PC-9 (cell line): ENCODE measurements around the gene FHIP1B. TPM values are rescaled to one million over a fixed set of nuclear protein-coding genes. Genes with fewer than 3 reads are reported as not detected.
"Not testable (repeated sequence)": the region's sequence is repeated elsewhere in the genome, so short reads cannot be mapped to it uniquely, and the experiment has no call there.

Experiments
- BruUV-seq: library from RNA; stranded (reverse); fragments of 400-500 nt; replicated peaks from 2 replicates; lab custom pipeline; 2021; lab: Mats Ljungman, UMichigan
- CTCF ChIA-PET: fragments of 300-600 bp; sonication (Branson Sonifier 250); formaldehyde crosslinking; loops from one replicate; lab custom pipeline; 2022; ENCODE audit warnings: antibody characterized with exemption; lab: Charles Lee
- POLR2A ChIA-PET: fragments of 300-600 bp; sonication (Branson Sonifier 250); formaldehyde crosslinking; loops from one replicate; lab custom pipeline; 2022; ENCODE audit warnings: antibody characterized with exemption; ENCODE audit not compliant: unreplicated experiment; lab: Charles Lee
- DNase-seq, 2 experiments: peaks; one replicate each; pipeline versions ENCODE4 v3.0.0 to v3.0.0-alpha.2; 2015 to 2022; ENCODE audit warnings: mixed read lengths in 1 of 2
- H2AFZ ChIP-seq: fragments of 200-600 bp; sonication (generic); 2 replicates; pipeline ENCODE4 v1.8.1; 2017; ENCODE audit warnings: antibody characterized with exemption
- H3F3A ChIP-seq: fragments of 200-600 bp; sonication (generic); 2 replicates; pipeline ENCODE4 v1.8.1; 2017; ENCODE audit warnings: antibody characterized with exemption, mild to moderate bottlenecking, low read depth; ENCODE audit not compliant: insufficient read depth
- H3K27ac ChIP-seq: fragments of 200-600 bp; sonication (generic); 2 replicates; pipeline ENCODE4 v1.6.1; 2016; ENCODE audit warnings: mixed run types
- H3K27me3 ChIP-seq: fragments of 200-600 bp; sonication (generic); 2 replicates; pipeline ENCODE4 v1.6.1; 2016; ENCODE audit warnings: low read depth, mixed run types; ENCODE audit not compliant: insufficient read depth
- H3K36me3 ChIP-seq: fragments of 200-600 bp; sonication (generic); 2 replicates; pipeline ENCODE4 v1.6.1; 2016; ENCODE audit warnings: low read depth, mixed run types
- H3K4me1 ChIP-seq: fragments of 200-600 bp; sonication (generic); replicated peaks from 2 replicates; pipeline ENCODE4 v1.6.1; 2016; ENCODE audit warnings: mixed run types; ENCODE audit not compliant: insufficient read depth
- H3K4me2 ChIP-seq: fragments of 200-600 bp; sonication (generic); 2 replicates; pipeline ENCODE4 v1.6.1; 2017; ENCODE audit warnings: mixed run types
- H3K4me3 ChIP-seq: fragments of 200-600 bp; sonication (generic); 2 replicates; pipeline ENCODE4 v1.6.1; 2016; ENCODE audit warnings: mixed run types
- H3K79me2 ChIP-seq: fragments of 200-600 bp; sonication (generic); 2 replicates; pipeline ENCODE4 v1.6.1; 2017; ENCODE audit warnings: low read depth, mixed run types
- H3K9me2 ChIP-seq: fragments of 200-600 bp; sonication (generic); 2 replicates; pipeline ENCODE4 v1.8.1; 2017; ENCODE audit warnings: mild to moderate bottlenecking; ENCODE audit not compliant: insufficient read depth
- H3K9me3 ChIP-seq: fragments of 200-600 bp; sonication (generic); 2 replicates; pipeline ENCODE4 v1.8.1; 2016; ENCODE audit warnings: low read depth; ENCODE audit not compliant: insufficient read depth
- H4K20me1 ChIP-seq: fragments of 200-600 bp; sonication (generic); 2 replicates; pipeline ENCODE4 v1.8.1; 2017; ENCODE audit not compliant: insufficient read depth
- EZH2 ChIP-seq: fragments of 200-600 bp; sonication (generic); IDR thresholded peaks from 2 replicates; pipeline ENCODE4 v1.8.0; 2017; ENCODE audit warnings: antibody characterized with exemption, low read depth
- intact Hi-C: fragments of 100-400 bp; cut with micrococcal nuclease; formaldehyde crosslinking; loops from one replicate; pipeline ENCODE4 v1.10.0; 2022; ENCODE audit not compliant: unreplicated experiment
- total RNA-seq: library from RNA; stranded (reverse); gene quantifications from 2 replicates; pipeline ENCODE4 v1.2.3, GENCODE V29; 2021
- TF ChIP-seq, protein P1 (sequence below): fragments of 200-600 bp; sonication (generic); conservative IDR thresholded peaks from 2 replicates; pipeline ENCODE4 v1.6.1; 2017; ENCODE audit warnings: mixed run types, antibody characterized with exemption, mild to moderate bottlenecking, moderate library complexity

Gene FHIP1B
- total RNA-seq, 1 experiment from 2014 or later = 21.5 TPM

DNA sequence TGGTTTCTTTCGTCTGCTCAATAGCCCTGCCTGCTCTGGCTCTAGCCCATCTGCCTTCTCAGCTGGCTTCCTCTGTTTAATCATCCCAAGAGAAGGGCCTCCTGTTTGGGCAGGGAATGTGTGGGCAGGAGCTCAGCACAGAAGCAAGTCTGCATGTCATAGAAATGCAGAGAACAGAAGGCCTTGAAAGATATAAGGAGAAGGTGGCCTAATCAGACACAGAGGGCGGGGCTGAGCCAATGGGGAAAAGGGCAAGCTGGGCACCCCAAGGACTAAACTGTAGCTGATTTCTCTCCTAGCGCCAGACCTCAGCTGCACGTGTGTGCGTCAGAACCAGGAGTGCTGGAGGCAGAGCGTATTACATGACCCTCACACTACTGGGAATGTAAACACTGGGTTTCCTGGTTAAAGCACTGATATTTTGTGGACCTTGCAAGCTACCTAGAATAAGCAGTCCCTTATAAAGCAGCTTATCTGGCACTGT lies 17.6 kb upstream of the FHIP1B start:
- H3K79me2 ChIP-seq = no peaks in the 10 kb centered on the region
- TF ChIP-seq EZH2 = no peak
- TF ChIP-seq, protein P1, sequence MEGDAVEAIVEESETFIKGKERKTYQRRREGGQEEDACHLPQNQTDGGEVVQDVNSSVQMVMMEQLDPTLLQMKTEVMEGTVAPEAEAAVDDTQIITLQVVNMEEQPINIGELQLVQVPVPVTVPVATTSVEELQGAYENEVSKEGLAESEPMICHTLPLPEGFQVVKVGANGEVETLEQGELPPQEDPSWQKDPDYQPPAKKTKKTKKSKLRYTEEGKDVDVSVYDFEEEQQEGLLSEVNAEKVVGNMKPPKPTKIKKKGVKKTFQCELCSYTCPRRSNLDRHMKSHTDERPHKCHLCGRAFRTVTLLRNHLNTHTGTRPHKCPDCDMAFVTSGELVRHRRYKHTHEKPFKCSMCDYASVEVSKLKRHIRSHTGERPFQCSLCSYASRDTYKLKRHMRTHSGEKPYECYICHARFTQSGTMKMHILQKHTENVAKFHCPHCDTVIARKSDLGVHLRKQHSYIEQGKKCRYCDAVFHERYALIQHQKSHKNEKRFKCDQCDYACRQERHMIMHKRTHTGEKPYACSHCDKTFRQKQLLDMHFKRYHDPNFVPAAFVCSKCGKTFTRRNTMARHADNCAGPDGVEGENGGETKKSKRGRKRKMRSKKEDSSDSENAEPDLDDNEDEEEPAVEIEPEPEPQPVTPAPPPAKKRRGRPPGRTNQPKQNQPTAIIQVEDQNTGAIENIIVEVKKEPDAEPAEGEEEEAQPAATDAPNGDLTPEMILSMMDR = no peak
- H4K20me1 ChIP-seq = no peaks in the 10 kb centered on the region
- intact Hi-C loops = no loop called here
- peaks cover 2% of the 10 kb centered on the region; the same call in 1 of the 2 replicates for H3K27me3 ChIP-seq
- no peak overlapping the region for H2AFZ ChIP-seq
- H3K36me3 ChIP-seq = no peaks in the 10 kb centered on the region
- no TSS peak for BruUV-seq
- no peaks in the 10 kb centered on the region for H3K9me3 ChIP-seq
- no peak overlapping the region for H3K4me2 ChIP-seq
- no peak overlapping the region for H3K4me3 ChIP-seq
- no peaks in the 10 kb centered on the region for H3K4me1 ChIP-seq
- CTCF ChIA-PET = interaction anchor here (1.2 kb wide), 1 partner anchor 46 kb away, joined by 3 read pairs; no protein-coding TSS in a partner anchor
- H3F3A ChIP-seq = no peaks in the 10 kb centered on the region
- POLR2A ChIA-PET = no interaction called here
- no peak overlapping the region for H3K27ac ChIP-seq
- no peak for DNase-seq
- no peaks in the 10 kb centered on the region for H3K9me2 ChIP-seq

DNA sequence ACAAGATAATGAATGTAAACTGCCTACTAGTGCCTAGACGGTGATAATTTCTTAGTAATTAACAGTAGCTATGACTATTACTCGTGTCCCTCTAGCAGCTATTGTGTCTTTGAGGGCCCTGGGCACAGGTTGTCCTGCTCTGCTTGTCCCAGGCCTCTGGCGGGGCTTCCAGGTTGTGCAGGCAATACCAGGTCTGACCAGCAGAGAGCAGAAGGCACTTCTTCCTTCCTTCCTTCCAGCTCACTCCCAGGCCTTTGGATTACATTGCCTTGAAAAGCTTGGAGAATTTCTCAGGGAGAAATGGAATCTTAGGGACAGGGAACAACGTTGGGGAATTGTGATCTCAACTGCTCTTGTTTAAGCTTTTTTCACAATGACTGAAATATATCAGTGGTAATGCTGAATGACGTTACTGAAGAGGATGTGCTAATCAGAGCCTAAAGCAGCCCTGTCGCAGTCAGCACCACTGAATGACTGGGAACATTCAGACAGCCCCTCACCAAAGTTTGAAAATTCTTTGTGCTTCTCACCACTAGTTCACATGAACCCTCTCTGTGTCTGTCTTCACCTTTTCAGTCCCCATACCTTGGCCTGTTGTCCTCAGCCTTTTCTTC lies 16.8 kb upstream of the FHIP1B start:
- DNase-seq = peak in 1 of 2 experiments; percentile 33
- POLR2A ChIA-PET = no interaction called here
- no peaks in the 10 kb centered on the region for H4K20me1 ChIP-seq
- CTCF ChIA-PET = interaction anchor here (1.2 kb wide), 1 partner anchor 47 kb away, joined by 3 read pairs; no protein-coding TSS in a partner anchor
- intact Hi-C loops = no loop called here
- no peak for TF ChIP-seq EZH2
- TF ChIP-seq, protein P1 = peak; percentile 63
- peaks cover 2% of the 10 kb centered on the region; the same call in 1 of the 2 replicates for H3K27me3 ChIP-seq
- no peaks in the 10 kb centered on the region for H3K9me2 ChIP-seq
- no peak overlapping the region for H3K4me2 ChIP-seq
- H3K36me3 ChIP-seq = no peaks in the 10 kb centered on the region
- H3K4me3 ChIP-seq = no peak overlapping the region
- H3K4me1 ChIP-seq = no peaks in the 10 kb centered on the region
- no peaks in the 10 kb centered on the region for H3F3A ChIP-seq
- no peak overlapping the region for H2AFZ ChIP-seq
- no peak overlapping the region for H3K27ac ChIP-seq
- BruUV-seq = no TSS peak
- H3K79me2 ChIP-seq = no peaks in the 10 kb centered on the region
- no peaks in the 10 kb centered on the region for H3K9me3 ChIP-seq

DNA sequence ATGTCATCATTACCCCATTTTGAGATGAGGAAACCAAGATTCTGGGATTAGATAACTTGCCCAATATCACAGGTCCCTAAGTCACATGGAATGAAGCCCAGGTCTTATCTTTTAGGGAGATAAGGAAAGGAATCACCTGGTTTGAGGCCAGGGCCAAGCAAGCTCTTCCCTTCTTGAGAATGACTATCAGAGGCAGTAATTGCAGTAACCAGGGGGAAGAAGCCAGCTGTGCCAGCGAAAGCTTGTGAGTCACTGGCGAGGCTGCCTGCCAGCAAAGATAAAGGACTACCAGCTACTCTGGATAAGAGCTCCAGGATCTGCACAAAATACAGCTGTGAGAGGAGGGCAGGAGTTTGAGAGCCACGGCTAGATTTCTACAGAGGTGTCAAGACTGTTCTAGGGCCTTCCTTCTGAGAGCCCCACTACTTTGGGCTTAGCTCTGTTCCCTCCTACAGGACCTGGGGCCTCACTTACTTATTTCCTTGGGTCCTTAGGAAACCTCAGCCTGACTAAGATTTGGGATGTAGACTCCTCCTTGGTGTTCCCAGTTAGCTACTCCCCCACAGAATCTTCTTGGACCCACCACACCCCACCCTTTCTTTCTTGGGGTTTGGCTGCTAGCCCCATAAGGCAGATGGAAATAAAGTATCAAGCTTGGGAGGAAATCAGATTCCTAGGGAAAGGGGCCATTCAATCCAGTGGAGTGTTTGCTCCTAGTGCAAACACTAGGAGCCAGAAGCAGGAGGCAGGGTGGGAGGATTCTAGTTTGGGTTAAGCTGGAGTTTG lies 15.5 kb upstream of the FHIP1B start:
- no TSS peak for BruUV-seq
- Histone ChIP-seq H3K36me3 (no peaks in the 10 kb centered on the region), H3K4me3 (no peak overlapping the region), H2AFZ (no peak overlapping the region), H3K79me2 (no peaks in the 10 kb centered on the region), H3K27me3 (no peaks in the 10 kb centered on the region), H3K27ac (no peak overlapping the region), H3K9me3 (no peaks in the 10 kb centered on the region), H4K20me1 (no peaks in the 10 kb centered on the region), H3K4me1 (no peaks in the 10 kb centered on the region), H3K4me2 (no peak overlapping the region), H3K9me2 (no peaks in the 10 kb centered on the region), H3F3A (no peaks in the 10 kb centered on the region)
- ChIA-PET CTCF (no interaction called here), POLR2A (interaction anchor here (0.5 kb wide), 1 partner anchor 15 kb away, joined by 3 read pairs; no protein-coding TSS in a partner anchor)
- TF ChIP-seq, protein P1 = no peak
- peak in 1 of 2 experiments; percentile 45 for DNase-seq
- intact Hi-C loops = no loop called here

DNA sequence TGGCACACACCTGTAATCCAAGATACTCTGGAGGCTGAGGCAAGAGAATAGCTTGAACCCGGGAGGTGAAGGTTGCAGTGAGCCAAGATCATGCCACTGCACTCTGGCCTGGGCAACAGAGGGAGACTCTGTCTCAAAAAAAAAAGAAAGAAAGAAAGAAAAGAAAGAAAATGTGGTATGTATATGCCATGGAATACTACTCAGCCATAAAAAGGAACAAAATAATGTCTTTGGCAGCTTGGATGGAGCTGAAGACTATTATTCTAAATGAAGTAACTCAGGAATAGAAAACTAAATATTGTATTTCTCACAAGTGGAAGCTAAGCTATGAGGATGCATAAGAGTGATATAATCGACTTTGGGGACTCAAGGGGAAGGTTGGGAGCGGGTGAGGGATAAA lies 14.5 kb upstream of the FHIP1B start:
- H3K9me2 ChIP-seq, H3K4me1 ChIP-seq, H3K36me3 ChIP-seq, H4K20me1 ChIP-seq, DNase-seq, H3K4me3 ChIP-seq, H3K4me2 ChIP-seq, POLR2A ChIA-PET, H3K9me3 ChIP-seq, BruUV-seq, H3K27ac ChIP-seq, H2AFZ ChIP-seq, H3F3A ChIP-seq, H3K27me3 ChIP-seq, CTCF ChIA-PET, H3K79me2 ChIP-seq, intact Hi-C loops: not testable (repeated sequence)
